GM10847 (cell line): ENCODE data around the gene TEP1.

Experiments
- POLR2A ChIP-seq: IDR thresholded peaks from 2 replicates; pipeline ENCODE4 v1.6.1; 2011; ENCODE audit not compliant: insufficient read length; ENCODE audit errors: extremely low read depth

The TEP1 gene

GRCh38 chr14:20412876-20413743, at the start of gene TEP1:
Gene TEP1, minus strand, starts transcription at chr14:20413501. Its CDS starts 5,062 bp downstream, at chr14:20408439.
- peak; percentile 56 for TF ChIP-seq POLR2A

- peak; percentile 61 for TF ChIP-seq POLR2A
These were observed 48.2 kb upstream of the TEP1 start, which contains the start of gene PIP4P1 for GRCh38 chr14:20461225-20462141. Gene PIP4P1, minus strand, starts transcription at chr14:20461434. Its CDS starts 109 bp downstream, at chr14:20461325.

- TF ChIP-seq POLR2A, result no peak
These were observed 47.3 kb upstream of the TEP1 start for GRCh38 chr14:20460458-20461224.

- no peak for TF ChIP-seq POLR2A
These were observed 44.9 kb upstream of the TEP1 start for GRCh38 chr14:20458031-20458789.

- TF ChIP-seq POLR2A, result no peak
These were observed 43.7 kb upstream of the TEP1 start for GRCh38 chr14:20456971-20457370.

- no peak for TF ChIP-seq POLR2A
These were observed 42.3 kb upstream of the TEP1 start for GRCh38 chr14:20455355-20456300.

GRCh38 chr14:20454516-20455354, 41.4 kb upstream of the TEP1 start, which contains the start of the genes APEX1 and OSGEP:
Gene APEX1, plus strand, starts transcription at chr14:20455226. Its CDS starts 420 bp downstream, at chr14:20455646.
Gene OSGEP, minus strand, starts transcription at chr14:20454812. Its CDS starts 129 bp downstream, at chr14:20454683.
- peak; percentile 82 for TF ChIP-seq POLR2A

- TF ChIP-seq POLR2A, result no peak
These were observed 33.6 kb upstream of the TEP1 start for GRCh38 chr14:20446889-20447288.

GRCh38 chr14:20441461-20441860, 28.2 kb upstream of the TEP1 start:
- no peak for TF ChIP-seq POLR2A

GRCh38 chr14:20440882-20441281, 27.6 kb upstream of the TEP1 start:
- no peak for TF ChIP-seq POLR2A

- TF ChIP-seq POLR2A, result no peak
These were observed 27.2 kb upstream of the TEP1 start for GRCh38 chr14:20440465-20440864.

GRCh38 chr14:20438664-20439063, 25.4 kb upstream of the TEP1 start:
- TF ChIP-seq POLR2A, result no peak

GRCh38 chr14:20436363-20436755, 23.1 kb upstream of the TEP1 start:
- TF ChIP-seq POLR2A, result no peak
